Measurements from ENCODE around the gene ARG1.

DNA sequence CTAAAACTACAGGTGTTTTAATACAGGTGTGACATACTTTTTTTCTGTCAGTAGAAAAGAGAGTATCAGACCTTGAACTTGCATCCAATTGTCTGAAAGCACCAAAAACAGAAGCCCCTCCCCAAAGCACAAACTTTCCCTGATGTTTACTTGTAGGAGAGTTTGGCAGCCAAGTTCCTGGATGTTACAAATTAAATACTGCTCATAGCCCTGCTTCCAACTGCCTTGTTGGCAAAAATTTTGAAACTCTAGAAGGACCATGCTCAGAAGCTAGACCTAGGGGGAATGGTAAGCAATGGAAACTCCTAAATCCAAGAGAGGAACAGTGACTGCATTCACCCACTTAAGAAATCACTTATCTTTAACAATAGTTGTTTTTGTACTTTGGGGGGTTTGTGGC is 17.0 kb upstream of the ARG1 start:
- TF ChIP-seq, protein P1, sequence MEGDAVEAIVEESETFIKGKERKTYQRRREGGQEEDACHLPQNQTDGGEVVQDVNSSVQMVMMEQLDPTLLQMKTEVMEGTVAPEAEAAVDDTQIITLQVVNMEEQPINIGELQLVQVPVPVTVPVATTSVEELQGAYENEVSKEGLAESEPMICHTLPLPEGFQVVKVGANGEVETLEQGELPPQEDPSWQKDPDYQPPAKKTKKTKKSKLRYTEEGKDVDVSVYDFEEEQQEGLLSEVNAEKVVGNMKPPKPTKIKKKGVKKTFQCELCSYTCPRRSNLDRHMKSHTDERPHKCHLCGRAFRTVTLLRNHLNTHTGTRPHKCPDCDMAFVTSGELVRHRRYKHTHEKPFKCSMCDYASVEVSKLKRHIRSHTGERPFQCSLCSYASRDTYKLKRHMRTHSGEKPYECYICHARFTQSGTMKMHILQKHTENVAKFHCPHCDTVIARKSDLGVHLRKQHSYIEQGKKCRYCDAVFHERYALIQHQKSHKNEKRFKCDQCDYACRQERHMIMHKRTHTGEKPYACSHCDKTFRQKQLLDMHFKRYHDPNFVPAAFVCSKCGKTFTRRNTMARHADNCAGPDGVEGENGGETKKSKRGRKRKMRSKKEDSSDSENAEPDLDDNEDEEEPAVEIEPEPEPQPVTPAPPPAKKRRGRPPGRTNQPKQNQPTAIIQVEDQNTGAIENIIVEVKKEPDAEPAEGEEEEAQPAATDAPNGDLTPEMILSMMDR (IDR thresholded peaks at IDR 0.05) = no peak
- no peak for TF ChIP-seq POLR2AphosphoS5 (IDR thresholded peaks at IDR 0.05)
